ENCODE measurements around the gene TBATA.

The TBATA gene

DNA sequence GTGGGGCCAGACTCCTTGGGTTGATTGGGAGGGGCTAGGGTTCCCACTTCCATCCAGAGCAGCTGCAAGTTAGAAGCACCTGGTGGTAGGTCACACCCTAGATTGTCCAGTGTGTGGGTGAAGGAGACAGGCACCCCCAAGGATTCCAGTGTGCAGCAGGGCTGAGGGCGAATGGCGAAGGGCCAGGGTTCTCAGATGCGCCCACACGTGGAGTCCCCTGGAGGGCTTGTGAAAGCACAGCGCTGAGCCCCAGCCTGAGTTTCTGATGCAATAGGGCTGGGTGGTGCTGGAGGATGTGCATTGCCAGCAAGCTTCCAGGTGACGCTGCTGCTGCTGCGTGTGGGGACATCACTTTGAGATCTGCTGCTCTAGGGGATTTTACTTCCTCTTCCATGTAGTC lies 25.4 kb downstream of the TBATA start:
- DNase-seq = no peak

GRCh38 chr10:70758757-70759514 lies 26.2 kb downstream of the TBATA start:
- DNase-seq = peak; percentile 74

DNA sequence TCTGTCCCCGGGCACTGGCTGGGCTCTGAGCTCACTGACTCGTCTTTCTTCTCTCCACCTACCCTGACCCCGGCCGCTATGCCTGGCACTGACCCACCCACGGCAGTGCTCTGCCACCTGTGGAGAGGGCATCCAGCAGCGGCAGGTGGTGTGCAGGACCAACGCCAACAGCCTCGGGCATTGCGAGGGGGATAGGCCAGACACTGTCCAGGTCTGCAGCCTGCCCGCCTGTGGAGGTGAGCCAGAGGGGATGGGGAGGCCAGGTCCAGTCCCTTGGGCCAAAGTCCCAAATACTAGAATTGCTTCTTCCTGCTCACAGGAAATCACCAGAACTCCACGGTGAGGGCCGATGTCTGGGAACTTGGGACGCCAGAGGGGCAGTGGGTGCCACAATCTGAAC lies 27.3 kb downstream of the TBATA start:
- no peak for DNase-seq

GRCh38 chr10:70756700-70757360 lies 28.3 kb downstream of the TBATA start:
- DNase-seq = no peak

DNA sequence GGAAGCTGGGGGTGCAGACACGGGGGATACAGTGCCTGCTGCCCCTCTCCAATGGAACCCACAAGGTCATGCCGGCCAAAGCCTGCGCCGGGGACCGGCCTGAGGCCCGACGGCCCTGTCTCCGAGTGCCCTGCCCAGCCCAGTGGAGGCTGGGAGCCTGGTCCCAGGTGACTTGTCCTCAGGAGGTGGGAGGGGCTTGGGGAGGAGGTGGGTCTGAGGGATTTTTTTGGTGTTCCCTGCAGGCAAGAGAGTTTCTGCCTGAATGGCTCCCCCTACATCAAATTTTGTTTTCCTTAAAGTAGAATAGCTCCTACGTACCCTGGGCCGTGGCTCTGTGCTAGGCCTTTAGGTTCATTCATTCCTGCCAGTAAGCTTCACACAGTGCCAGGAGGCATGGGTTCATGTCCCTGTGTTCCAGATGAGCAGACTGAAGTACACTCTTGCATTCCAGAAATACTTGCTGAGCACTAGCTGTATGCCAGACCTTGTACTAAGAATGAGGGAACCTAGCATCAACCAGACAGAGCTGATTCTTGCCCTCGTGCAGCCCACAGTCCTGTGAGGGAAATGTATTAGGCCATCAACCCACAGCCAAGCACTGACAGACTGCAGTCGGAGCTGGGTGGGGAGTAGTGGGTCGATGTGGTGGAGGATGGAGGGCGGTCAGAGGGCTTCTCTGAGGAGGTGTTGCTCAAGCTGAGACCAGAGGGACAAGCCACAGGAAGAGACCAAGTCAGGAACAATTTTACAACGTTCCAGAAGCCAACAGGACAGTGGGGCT lies 31.1 kb downstream of the TBATA start:
- DNase-seq = no peak

- no peak for DNase-seq
These were observed 32.0 kb downstream of the TBATA start for GRCh38 chr10:70753026-70753663.

- DNase-seq = no peak
These were observed 32.6 kb downstream of the TBATA start for GRCh38 chr10:70752571-70752970.

DNA sequence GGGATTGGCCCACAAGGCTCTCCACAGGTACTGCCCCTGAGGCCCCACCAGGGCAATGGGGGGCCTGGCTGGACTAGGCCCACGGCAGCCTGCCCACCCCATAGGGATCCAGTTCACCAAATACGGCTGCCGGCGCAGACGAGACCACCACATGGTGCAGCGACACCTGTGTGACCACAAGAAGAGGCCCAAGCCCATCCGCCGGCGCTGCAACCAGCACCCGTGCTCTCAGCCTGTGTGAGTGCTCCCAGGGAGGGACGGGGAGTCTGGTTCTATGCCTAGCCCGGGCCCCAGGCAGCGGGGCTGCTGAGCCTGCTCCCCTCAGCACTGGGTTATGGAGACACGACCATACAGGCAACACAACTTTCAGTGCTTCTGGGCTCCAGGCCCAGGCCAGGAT lies 33.2 kb downstream of the TBATA start:
- no peak for DNase-seq

DNA sequence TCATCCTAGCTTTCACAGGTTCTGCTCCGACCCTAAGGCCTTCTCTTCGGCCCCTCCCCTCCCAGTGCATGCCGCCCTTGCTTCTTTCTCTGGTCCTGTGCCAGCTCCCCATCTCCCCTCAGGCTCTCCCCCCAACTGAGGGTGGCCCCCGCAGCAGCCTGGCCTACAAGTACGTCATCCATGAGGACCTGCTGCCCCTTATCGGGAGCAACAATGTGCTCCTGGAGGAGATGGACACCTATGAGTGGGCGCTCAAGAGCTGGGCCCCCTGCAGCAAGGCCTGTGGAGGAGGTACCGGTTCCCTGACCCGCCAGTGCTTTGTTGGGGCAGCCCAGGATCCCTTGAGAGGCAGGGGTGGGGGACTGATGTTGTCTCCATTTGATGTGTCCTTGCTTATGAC lies 33.8 kb downstream of the TBATA start:
- DNase-seq = no peak

GRCh38 chr10:70750156-70750703 lies 34.9 kb downstream of the TBATA start:
- DNase-seq = no peak

DNA sequence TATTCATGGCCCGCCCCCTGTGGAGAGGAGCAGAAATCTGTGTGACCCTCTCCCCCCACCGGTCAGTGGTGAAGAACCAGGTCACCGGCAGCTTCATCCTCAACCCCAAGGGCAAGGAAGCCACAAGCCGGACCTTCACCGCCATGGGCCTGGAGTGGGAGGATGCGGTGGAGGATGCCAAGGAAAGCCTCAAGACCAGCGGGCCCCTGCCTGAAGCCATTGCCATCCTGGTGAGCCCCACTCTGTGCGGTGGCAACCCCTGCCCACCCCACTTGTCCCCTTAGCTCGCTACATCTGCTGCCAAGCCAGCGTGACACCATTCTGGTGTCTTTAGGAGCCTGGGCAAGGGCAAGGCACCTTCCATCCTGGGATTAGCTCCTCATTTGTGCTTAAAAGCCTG lies 35.4 kb downstream of the TBATA start:
- DNase-seq = no peak

DNA sequence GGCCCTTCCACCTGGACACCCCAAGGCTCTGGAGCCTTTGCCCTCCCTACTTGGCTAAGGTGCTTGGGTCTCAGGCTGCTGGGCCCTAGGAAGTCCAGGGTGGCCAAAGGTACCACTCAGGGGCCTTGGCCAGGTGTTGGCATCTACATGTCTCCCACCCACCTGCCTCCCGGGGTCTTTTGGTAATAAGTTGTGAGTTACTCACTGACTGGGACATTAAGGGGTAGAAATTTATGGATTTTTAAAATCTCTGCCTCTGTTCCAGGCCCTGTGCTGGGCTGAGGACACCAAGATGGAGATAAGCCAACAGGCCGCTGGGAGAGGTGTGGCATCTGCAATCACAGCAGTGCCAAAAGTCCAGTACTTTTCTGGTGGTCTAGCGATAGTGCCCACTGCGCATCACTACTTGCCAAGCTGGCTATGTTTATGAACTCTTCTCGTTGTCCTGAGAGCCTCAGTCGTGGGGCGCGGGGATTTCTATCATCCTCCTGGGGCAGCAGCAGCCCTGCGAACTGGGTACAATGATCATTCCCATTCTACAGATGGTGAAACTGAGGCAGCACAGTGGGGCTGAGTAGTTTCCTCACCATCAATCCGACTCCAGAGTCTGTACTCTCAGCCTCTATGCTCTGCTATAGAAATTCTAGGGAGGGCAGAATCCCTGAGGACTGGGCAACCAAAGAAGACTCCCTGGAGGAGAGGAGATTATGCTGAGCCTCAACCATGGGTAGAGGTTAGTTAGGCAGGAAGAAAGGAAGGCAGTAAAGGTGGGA lies 36.2 kb downstream of the TBATA start:
- DNase-seq = no peak

- DNase-seq = no peak
These were observed 36.9 kb downstream of the TBATA start for GRCh38 chr10:70748305-70748704.

- DNase-seq = no peak
These were observed 37.8 kb downstream of the TBATA start for GRCh38 chr10:70747192-70747965.

- no peak for DNase-seq
These were observed 39.6 kb downstream of the TBATA start for GRCh38 chr10:70745555-70745954.

DNA sequence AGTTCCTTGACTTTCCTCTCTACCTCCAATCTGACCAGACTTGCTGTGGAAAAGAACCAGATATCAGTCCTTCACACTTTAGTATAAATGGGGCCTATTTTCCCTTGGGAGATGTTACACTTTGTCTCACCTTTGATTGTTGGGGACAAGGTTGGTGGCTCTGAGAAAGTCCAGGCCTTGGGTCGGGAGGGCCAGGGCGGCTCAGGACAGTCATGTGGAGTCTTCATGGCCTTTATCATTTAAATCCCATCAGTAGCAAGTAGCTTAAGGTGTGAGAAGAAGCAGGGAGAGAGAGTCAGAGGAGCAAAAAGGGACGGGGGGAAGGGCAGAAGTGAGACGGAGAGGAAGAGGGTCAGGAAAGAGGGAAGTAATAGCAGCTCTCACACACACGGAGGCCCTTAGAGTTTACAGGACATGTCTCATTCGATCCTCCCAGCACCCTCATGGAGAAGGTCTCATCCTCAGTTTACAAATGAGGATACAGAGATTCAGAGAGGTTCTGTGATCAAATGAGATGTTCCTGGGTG lies 40.5 kb downstream of the TBATA start:
- DNase-seq = no peak

- DNase-seq = no peak
These were observed 41.3 kb downstream of the TBATA start for GRCh38 chr10:70743879-70744278.

GRCh38 chr10:70743430-70743788 lies 41.8 kb downstream of the TBATA start:
- no peak for DNase-seq

- no peak for DNase-seq
These were observed 42.4 kb downstream of the TBATA start for GRCh38 chr10:70742537-70743429.

Measured in stimulated activated CD4-positive, alpha-beta T cell treated with anti-CD3 and anti-CD28 coated beads, Interleukin-4, amount 100 ng/mL, for 24 hours (primary cell).